Forelimb muscle (tissue), 1 donor: ENCODE measurements around the gene RFFL. TPM values are rescaled to one million over a fixed set of nuclear protein-coding genes. Genes with fewer than 3 reads are reported as not detected.

Source experiments
- DNase-seq: peaks from one replicate; pipeline ENCODE4 v3.0.0-alpha.2; 2013; ENCODE audit warnings: low read depth
- polyA plus RNA-seq: library from polyadenylated mRNA; unstranded; fragments of 120-200 nt; gene quantifications from one replicate; pipeline ENCODE4 v1.2.1, GENCODE V29; 2013; ENCODE audit not compliant: insufficient read length

Gene RFFL
- polyA plus RNA-seq, 1 donor, result 7.9 TPM

GRCh38 chr17:35081638-35082037 is 18.1 kb upstream of the RFFL start:
- no peak for DNase-seq

DNA sequence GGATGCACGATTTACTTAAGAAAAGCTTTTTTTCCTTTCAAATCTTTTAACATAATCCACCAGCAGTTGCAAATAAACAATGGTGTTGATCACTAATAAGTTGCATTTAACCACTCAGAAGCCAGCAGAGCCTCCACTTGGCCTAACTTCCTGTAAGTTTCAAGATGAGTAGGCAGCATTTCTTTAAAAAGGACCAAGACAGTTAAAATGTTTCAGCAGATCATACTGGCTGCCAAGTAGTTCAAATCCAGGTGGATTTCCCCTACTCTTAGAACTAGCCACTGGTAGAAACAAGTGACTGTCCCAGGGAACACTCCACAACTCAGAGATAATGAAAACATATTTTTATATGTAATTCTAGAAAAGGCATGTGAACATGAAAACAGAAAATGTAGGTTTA is 17.0 kb upstream of the RFFL start:
- DNase-seq, result no peak

DNA sequence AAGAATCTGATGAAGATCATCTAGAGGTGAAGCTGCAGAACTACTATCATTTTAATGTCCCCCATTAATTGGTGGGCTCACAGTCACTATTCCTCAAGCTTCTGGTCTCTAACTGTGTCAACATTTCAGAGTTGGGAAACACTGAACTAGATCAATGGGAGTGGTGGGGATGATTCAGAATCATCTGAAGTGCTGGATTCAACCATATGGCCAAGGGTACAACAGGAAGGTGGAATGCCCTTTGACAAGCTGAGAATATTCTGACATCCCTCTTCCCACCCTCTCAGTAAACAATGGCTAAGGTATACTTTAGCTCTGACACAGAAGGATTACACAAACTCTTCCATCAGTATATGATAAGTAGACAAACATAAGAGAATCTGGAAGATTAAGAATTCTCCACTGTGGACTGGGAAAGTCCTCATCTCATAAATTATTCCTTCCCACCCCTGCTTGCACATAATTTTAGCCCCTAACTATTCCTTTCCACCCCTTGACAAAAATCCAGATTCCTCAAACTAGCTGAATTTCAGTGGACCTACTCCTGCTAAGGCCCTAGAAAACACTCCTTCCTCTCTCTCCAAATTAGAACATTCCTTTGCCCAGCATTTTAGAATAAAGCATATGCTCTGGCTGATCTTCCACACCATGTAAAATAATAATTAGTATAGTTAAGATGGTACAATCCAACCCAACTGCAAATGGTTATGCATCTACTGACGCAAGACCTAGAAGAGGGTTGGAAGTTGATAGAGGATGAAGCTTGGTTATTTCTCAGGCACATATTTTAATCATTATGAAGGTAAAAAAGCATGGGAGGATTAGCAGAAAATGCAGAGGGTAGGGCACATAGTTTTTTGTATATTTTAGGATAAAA is 16.3 kb upstream of the RFFL start:
- no peak for DNase-seq

DNA sequence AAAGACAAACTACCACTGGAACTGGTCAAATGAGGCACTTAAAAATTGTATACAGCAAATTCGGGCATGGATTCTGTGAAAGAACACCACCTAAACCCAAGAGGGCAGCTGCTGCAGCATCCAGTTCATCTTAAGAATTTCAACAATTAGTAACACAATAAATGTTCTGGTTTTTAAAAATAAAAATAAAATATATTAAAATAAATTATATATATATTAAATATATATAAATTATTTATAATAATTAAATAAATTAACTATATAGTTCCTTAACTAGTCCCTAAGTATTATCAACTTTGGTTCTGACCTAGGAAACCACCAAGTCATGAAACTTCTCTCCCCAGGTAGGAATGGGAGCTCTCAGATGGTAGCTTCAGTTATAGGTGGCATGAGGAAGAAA is 13.4 kb upstream of the RFFL start:
- no peak for DNase-seq

DNA sequence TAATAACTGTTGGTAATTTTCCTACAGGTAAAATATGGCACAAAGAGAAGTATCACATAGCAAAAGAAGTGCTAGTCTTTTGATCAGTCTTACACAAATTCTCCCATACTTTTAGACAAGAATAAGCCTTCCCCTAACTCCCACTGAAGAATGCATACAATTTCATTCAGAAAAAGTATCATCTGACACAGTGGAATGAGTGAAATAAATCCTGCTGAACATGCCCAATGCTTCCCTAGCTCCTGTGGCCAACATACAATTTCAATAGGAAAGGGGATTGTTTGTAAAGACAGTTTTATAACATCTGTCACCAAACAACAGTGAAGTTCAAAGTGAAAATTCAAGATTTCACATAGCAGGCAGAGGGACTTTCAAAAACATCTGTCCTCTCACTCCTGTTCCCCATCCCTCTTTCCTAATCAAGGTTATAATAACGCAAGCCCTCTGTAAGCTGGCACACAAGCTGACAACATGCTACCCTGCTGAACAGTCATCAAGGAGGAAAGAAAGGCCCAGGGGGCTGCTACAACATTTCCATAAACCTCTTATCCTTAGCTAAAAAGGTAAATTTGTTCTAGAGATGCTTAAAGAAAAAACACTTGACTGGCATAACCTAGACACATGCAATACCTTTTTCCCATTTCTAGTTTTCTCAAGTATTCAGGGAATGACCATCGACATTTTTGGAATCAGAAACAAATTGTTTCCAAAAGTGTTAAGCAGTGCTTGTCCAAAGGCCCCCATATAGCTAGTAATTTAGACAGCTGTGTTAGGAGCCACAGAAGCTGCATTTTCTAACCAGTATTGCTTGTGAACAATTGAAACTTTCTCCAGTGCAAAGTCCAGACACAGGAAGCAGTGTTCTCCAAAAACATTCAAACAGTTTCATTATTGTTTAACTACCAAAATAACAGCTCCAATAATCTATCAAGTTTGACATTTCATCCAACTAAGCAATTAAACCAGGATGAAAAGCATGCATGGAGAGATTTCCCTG is 11.5 kb upstream of the RFFL start:
- DNase-seq, result no peak

DNA sequence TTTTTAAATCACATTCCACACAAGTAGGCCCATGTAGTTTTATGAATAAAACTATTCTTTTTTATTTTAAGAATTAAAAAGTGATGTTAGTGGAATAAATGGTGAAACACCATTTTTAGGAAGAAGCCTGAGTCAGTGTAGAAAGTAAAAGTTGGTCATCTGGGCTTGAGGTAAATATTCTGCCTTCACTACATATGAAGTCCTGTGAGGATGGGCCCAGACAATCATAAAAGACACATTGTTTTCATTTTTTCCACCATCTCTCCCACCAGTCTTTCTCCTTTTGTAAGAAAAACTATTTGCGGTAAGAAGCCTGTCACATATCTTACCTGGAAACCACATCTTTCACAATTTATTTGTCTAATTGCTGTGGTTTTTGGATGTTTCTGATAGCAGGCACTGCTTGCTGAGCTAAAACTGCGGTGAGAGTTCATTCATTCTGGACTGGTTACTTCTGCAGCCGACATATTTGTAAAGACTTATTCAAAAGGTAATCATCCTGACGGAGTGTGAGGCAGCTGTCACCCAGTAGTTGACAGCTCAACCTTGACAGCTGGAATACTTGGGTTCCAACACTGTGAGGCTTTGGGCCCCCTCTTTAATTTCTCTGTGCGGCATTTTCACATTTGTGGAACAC is 10.6 kb upstream of the RFFL start:
- DNase-seq, result no peak

DNA sequence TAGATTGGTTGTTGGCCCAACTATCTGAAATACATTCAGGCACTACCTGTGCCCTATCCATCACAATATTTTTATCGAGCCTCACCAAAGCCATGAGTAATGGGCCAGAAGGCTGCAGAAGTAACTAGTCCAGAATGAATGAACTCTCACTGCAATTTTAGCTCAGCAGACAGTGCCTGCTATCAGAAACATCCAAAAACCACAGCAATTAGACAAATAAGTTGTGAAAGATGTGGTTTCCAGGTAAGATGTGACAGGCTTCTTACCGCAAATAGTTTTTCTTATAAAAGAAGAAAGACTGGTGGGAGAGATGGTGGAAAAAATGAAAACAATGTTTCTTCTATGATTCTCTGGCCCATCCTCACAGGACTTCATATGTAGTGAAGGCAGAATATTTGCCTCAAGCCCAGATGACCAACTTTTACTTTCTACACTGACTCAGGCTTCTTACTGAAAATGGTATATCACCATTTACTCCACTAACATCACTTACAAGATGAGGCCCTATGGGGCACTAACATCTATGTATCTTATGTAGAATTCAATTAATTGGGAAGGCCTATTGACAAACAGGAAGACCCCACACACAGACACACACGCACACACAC is 9.8 kb upstream of the RFFL start:
- DNase-seq, result no peak

GRCh38 chr17:35069311-35069710 is 5.8 kb upstream of the RFFL start:
- no peak for DNase-seq

- DNase-seq, result no peak
Measured at GRCh38 chr17:35068249-35068648, 4.7 kb upstream of the RFFL start.

- DNase-seq, result no peak
Measured at GRCh38 chr17:35065880-35066279, 2.4 kb upstream of the RFFL start.

DNA sequence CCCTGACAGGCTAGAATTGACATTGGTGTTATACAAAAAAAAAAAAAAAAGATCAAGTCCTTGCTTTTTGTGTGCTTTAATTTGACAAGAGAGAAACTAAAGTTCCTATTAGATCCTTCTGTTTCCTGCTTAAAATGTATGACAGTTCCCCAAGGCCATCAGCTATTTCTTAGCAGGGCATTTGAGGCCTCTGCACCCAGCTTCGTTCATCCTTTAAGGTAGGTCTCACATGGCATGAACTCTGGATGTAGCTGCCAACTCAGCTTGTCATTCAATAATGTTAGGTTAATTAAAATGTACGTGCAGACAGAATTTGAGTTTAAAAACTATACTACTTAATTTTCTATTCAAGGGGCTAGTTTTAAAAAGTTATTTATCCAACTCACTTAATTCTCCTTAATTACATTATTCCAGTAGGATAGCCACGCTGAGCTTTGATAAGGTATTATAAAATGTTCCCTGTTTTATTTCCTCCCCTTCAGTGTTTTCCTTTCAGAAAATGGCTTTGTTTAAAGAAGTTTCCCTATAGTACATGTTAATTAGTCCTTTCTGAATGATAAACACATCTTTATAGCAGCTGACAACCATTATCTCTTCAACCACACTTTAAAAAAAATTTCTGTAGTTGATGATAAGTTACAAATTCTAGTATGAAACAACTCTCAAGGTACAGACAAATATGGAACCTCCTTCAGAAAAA is 1.2 kb upstream of the RFFL start:
- DNase-seq, result no peak

- DNase-seq, result no peak
Measured at GRCh38 chr17:35062308-35062707, 1.2 kb downstream of the RFFL start.

GRCh38 chr17:35057332-35057915 is 6.1 kb downstream of the RFFL start:
- no peak for DNase-seq

GRCh38 chr17:35056013-35056412 is 7.5 kb downstream of the RFFL start:
- DNase-seq, result no peak

GRCh38 chr17:35053204-35053603 is 10.3 kb downstream of the RFFL start:
- DNase-seq, result no peak

- DNase-seq, result no peak
Measured at GRCh38 chr17:35052780-35053179, 10.7 kb downstream of the RFFL start.

DNA sequence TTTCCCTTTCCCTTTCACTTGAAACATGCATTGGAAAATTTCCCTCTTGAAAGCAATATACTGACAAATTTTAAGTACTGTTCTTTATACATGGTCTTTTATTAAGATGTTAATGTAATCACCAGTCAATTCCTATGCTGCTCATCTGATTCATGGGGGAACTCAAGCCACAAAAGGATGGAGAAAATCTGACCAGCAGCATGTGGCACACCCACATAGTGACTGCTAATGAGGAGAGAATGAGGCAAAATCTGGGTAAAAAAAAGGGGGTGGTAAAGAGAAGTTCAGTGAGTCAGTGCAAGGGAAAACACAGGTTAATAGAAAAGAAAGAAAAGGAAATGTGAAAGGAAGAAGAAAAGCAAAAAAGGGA is 11.3 kb downstream of the RFFL start:
- no peak for DNase-seq

DNA sequence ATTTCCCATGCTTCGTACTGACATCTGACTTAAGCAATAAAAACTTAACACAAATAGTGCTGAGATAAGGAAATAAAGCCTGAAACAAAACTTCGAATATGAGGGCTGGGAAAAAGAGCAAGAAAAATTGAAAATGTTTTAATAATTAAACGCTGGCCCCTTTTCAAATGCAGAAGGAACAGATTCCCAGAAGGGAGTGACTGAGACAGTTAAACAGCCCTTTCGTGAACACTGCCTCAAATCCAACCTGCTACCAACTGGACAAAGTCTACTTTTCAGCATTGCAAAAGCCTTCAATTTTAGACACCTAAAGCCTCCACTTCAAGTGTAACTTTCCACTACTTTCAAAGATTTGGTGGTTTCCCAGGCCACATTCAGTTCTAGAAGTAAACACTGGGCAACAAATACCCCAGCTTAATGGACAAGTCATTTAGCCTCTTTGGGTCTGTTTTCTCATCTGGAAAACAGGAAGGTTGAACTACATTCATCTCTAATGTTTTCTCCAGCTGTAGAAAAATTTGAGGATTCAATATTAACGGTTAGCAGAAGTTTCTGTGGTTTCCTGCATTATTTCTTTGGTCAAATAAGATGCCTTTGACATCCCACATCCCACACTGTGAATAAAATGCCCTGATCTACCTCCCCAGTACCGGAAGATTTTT is 11.8 kb downstream of the RFFL start:
- DNase-seq, result no peak

GRCh38 chr17:35051183-35051578 is 12.3 kb downstream of the RFFL start:
- DNase-seq, result no peak

DNA sequence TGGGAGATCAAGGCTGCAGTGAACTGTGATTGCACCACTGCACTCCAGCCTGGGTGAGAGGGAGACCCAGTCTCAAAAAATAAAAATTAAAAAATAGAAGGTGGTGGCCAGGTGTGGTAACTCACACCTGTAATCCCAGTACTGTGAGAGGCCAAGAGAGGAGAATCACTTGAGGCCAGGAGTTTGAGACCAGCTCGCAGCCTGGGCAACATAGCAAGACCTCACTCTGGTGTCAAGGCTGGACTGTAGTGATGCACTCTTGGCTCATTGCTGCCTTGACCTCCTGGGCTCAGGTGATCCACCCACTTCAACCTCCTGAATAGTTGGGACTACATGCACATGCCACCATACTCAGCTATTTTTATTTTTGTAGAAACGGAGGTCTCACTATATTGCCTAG is 13.3 kb downstream of the RFFL start:
- DNase-seq, result no peak
